Epithelial cell of proximal tubule (primary cell): ENCODE measurements around the gene G6PD. TPM values are rescaled to one million over a fixed set of nuclear protein-coding genes. Genes with fewer than 3 reads are reported as not detected.
"Not testable (repeated sequence)": the region's sequence is repeated elsewhere in the genome, so short reads cannot be mapped to it uniquely, and the experiment has no call there.

ENCODE experiments used
- DNase-seq: peaks from one replicate; pipeline ENCODE4 v3.0.0-alpha.2; 2011; ENCODE audit warnings: low read depth
- H3K4me3 ChIP-seq: 2 replicates; pipeline ENCODE4 v1.5.1; 2011; ENCODE audit warnings: low read depth, mild to moderate bottlenecking, low read length
- total RNA-seq: library from RNA; depleted of rRNA; stranded (reverse); fragments of >200 nt; gene quantifications from 2 replicates; pipeline ENCODE4 v1.2.3, GENCODE V29; 2015
- TF ChIP-seq, protein P1 (sequence below): conservative IDR thresholded peaks from 2 replicates; pipeline ENCODE4 v1.5.1; 2012; ENCODE audit warnings: low read depth, mild to moderate bottlenecking, low read length

Gene G6PD
- total RNA-seq, 1 donor from 2014 or later = 70.5 TPM

DNA sequence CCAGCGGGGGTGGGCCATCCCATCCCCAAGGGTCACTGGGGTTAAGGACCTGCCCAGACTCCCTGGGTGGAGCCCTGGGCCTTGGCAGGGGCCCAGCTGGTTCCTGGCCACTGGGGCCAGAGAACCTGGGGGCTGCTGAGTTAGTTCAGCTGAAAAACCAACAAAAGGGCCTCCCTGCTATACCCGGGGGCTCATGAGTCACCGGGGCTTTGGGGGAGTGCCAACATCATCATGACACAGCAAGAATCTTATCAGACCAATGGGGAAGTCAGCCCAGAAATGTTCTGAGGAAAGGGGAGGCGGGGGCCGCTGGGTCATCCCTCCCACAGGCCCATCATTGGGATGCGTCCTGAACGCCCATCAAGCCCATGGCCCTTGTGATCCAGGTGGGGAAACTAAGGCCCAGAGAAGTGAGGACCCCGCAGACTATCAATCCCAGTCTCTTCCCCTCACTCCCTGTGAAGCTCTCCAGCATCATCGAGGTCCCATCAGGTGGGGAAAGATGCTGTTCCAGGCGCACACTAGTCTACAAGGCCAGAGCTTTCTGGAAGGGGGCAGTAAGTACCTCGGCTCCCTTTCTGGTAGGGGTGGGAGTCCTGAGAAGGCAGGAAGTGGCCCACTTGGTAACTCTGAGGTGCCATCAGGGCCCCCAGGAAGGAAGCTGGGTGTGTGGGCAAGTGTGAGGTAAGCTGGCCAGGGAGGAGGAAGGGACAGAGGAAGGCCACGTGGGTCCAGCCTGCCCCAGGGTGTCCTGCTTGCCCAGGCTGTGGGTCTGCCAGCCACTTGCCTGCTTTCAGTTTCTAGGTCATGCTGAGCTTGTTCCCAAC is 4.5 kb downstream of the G6PD start:
- DNase-seq = no peak
- TF ChIP-seq, protein P1, sequence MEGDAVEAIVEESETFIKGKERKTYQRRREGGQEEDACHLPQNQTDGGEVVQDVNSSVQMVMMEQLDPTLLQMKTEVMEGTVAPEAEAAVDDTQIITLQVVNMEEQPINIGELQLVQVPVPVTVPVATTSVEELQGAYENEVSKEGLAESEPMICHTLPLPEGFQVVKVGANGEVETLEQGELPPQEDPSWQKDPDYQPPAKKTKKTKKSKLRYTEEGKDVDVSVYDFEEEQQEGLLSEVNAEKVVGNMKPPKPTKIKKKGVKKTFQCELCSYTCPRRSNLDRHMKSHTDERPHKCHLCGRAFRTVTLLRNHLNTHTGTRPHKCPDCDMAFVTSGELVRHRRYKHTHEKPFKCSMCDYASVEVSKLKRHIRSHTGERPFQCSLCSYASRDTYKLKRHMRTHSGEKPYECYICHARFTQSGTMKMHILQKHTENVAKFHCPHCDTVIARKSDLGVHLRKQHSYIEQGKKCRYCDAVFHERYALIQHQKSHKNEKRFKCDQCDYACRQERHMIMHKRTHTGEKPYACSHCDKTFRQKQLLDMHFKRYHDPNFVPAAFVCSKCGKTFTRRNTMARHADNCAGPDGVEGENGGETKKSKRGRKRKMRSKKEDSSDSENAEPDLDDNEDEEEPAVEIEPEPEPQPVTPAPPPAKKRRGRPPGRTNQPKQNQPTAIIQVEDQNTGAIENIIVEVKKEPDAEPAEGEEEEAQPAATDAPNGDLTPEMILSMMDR = no peak
- H3K4me3 ChIP-seq = no peak overlapping the region

DNA sequence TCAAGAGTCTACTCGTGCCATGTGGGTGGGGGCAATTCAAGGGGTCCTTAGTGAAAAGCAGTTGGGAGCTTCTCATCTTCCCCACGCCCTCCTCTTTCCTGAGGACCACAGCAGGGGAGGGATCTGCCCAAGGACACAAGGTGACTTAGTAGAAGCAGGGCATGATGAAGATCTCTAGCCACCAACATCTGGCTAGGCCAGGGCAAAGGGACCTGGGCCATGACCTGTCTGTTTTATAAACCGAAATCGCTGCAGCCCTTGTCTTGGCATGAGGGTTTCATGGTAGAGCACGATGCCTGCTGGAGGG is 5.1 kb downstream of the G6PD start:
- no peak for DNase-seq
- TF ChIP-seq, protein P1 = no peak

DNA sequence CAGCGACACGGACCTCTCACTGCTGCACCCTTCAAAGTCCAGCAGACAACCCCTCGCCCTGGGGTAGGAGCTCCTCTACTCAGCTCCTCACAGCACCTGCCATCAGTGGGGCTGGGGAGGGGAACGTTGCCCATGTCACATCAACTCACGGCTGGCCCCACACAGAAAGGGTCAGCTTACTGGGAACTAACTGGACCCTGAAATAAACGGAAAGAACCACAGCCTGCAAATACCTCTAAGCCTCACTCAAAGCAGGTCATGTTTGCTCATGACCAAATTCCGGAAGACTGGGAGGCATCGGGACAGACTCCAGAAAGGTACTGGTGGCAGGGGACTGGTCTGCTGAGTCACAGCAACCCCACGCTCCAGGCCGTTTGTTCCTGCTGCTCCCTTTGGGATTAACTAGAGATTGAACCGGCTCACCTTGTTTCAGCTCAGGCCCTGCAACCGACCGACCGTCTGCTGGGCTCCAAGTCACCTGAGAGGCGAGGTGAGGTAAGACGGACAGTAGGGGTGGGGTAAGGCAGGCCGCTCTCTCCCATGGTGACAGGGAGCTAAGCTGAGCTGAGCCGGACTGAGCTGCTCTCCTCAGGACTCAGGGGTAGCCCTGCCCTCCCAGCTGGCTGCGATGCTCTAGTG is 5.6 kb downstream of the G6PD start:
- H3K4me3 ChIP-seq = no peak overlapping the region
- TF ChIP-seq, protein P1 = no peak
- DNase-seq = no peak

More for the DNA sequence above, 5.1 kb downstream of the G6PD start:
- H3K4me3 ChIP-seq = no peak overlapping the region

DNA sequence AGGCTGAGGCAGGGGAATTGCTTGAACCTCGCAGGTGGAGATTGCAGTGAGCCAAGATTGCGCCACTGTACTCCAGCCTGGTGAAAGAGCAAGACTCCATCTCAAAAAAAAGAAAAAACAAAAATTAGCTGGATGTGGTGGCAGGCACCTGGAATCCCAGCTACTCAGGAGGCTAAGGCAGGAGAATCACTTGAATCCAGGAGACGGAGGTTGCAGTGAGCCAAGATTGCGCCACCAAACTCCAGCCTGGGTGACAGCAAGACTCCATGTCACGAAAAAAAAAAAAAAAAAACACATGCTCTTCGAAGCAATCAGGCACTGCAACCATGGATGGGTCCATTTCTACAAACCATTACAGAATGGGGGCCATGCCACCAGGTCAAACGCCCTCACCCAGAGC is 6.3 kb downstream of the G6PD start:
- not testable (repeated sequence) for DNase-seq, H3K4me3 ChIP-seq

DNA sequence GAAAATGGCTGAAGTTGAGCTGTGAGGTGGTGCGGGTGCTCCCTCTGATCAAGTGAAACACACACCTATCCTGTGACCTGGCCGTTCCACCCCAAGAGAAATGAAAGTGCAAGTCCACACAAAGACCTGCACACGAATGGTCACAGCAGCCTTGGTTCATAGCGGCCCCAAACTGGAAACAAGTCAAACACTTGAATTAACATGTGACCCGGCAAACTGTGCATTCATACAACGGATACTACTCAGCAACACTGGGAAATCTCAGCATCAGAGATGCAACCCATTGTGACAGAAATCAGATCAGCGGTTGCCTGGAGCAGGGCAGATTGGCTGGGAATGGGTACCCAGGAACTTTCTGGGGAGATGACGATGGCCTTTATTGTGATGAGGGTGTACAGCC is 7.6 kb downstream of the G6PD start:
- H3K4me3 ChIP-seq = no peak overlapping the region
- TF ChIP-seq, protein P1 = no peak
- DNase-seq = no peak

DNA sequence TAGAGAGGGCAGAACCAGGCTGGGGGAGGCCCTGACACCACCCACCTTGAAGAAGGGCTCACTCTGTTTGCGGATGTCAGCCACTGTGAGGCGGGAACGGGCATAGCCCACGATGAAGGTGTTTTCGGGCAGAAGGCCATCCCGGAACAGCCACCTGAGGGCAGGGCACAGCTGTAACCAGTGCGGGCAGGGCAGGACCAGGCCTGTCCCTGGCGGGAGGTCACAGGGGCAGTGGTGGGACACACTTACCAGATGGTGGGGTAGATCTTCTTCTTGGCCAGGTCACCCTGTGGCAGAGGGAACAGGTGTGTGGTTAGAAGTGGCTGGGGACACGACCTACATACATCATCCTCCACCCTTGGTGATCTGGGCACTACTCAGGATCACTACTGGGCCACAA is 10.8 kb downstream of the G6PD start:
- H3K4me3 ChIP-seq = no peak overlapping the region
- TF ChIP-seq, protein P1 = no peak
- DNase-seq = no peak

DNA sequence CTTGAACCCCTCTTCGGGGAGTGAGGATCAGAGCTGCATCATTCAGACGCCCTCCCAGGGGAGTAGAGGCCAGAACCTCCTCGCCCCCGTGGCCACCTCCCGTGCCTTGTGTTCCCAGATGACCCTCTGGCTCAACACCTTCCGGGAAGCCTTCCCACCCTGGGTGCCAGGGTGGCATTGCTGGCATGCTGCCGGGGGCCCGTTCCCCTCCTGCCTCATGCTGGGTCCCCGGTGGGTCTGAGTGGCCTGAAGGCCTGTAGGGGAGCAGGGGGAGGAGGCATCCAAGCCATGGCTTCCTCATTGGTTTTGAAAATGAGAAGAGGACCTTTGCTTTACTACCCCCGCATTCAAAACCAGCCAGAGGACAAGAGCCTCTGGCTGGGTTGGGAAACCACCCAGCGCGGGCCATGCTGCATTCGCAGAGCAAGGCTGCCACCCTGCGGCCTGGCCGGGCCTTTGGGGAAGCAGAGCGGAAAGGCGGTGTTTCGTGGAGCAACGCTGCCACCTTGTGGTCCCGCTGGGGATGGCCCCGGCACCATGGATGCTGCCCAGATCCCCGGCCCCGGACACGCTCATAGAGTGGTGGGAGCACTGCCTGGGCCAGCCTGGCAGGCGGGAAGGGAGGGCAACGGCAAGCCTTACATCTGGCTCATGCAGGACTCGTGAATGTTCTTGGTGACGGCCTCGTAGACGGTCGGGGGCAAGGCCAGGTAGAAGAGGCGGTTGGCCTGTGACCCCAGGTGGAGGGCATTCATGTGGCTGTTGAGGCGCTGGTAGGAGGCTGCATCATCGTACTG is 11.9 kb downstream of the G6PD start:
- H3K4me3 ChIP-seq = no peak overlapping the region
- TF ChIP-seq, protein P1 = peak; percentile 83
- no peak for DNase-seq
